Left renal pelvis (tissue), 4 donors: ENCODE measurements around the gene CDH23. TPM values are rescaled to one million over a fixed set of nuclear protein-coding genes. Genes with fewer than 3 reads are reported as not detected.
A peak's percentile ranks its signal among the peaks of the same experiment; 100 is the strongest.

Experiments used
- DNase-seq, 4 donors: peaks; one replicate each; pipeline ENCODE4 v3.0.0-alpha.2; 2013; ENCODE audit warnings: low read depth in 4 of 4, low spot score in 3 of 4
- polyA plus RNA-seq, 4 donors: library from polyadenylated mRNA; unstranded; fragments of 120-200 nt; gene quantifications; one replicate each; pipeline ENCODE4 v1.2.1, GENCODE V29; 2013; ENCODE audit not compliant: insufficient read length in 4 of 4

CDH23 gene
- polyA plus RNA-seq, 4 donors = 1.5 to 28.3 (median 2.7) TPM

- no peak for DNase-seq
Measured at GRCh38 chr10:71631007-71631861, 234.5 kb downstream of the CDH23 start.

GRCh38 chr10:71632200-71632820 is 235.6 kb downstream of the CDH23 start:
- no peak for DNase-seq

GRCh38 chr10:71632896-71633600 is 236.3 kb downstream of the CDH23 start:
- DNase-seq = no peak

- no peak for DNase-seq
Measured at GRCh38 chr10:71633920-71634319, 237.2 kb downstream of the CDH23 start.

GRCh38 chr10:71634531-71635164 is 237.9 kb downstream of the CDH23 start:
- DNase-seq = no peak

GRCh38 chr10:71635251-71635866 is 238.6 kb downstream of the CDH23 start:
- DNase-seq = no peak

GRCh38 chr10:71635867-71636266 is 239.1 kb downstream of the CDH23 start:
- DNase-seq = no peak

- no peak for DNase-seq
Measured at GRCh38 chr10:71636588-71636987, 239.9 kb downstream of the CDH23 start.

- no peak for DNase-seq
Measured at GRCh38 chr10:71637305-71637704, 240.6 kb downstream of the CDH23 start.

- peak; percentile 21 to 53 (median 43) for DNase-seq
Measured at GRCh38 chr10:71638064-71638821, 241.5 kb downstream of the CDH23 start.

- peak in 1 of 4 donors; percentile 42 for DNase-seq
Measured at GRCh38 chr10:71638822-71639719, 242.4 kb downstream of the CDH23 start.

- DNase-seq = no peak
Measured at GRCh38 chr10:71640607-71641006, 243.9 kb downstream of the CDH23 start.

- no peak for DNase-seq
Measured at GRCh38 chr10:71641449-71641848, 244.7 kb downstream of the CDH23 start.

- DNase-seq = no peak
Measured at GRCh38 chr10:71641986-71642385, 245.3 kb downstream of the CDH23 start.

- DNase-seq = no peak
Measured at GRCh38 chr10:71643904-71644303, 247.2 kb downstream of the CDH23 start.

GRCh38 chr10:71644307-71645180 is 247.8 kb downstream of the CDH23 start:
- DNase-seq = no peak

- DNase-seq = no peak
Measured at GRCh38 chr10:71645185-71645584, 248.5 kb downstream of the CDH23 start.

GRCh38 chr10:71646037-71646436 is 249.3 kb downstream of the CDH23 start:
- DNase-seq = no peak
